ENCODE measurements around the gene PKNOX2.

The PKNOX2 gene

DNA sequence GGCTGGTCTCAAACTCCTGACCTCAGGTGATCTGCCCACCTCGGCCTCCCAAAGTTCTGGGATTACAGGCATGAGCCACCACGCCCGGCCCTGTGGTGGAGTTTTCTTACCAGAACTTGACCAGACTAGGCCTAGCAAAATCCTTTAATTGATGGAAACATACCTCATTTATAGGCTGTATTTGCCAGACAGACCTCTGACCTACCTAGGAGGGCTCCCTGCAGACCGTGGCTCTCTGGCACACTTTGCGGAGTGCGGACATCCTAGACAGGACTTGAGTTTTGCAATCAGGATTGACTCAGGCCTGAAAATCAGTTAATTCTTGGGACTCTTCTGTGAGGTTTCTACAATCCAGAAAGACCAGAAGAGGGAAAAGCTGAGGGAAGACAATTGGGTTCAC lies 278.4 kb downstream of the PKNOX2 start:
- TF ChIP-seq POLR2AphosphoS5 (IDR thresholded peaks at IDR 0.05; ENCODE audit: low read depth): no peak
- no peak for TF ChIP-seq CTCF (IDR thresholded peaks at IDR 0.05; ENCODE audit: insufficient read depth, low read length)
- no peak for TF ChIP-seq SPI1 (IDR thresholded peaks at IDR 0.05; ENCODE audit: borderline replicate concordance, low read depth)
- TF ChIP-seq, protein P1, sequence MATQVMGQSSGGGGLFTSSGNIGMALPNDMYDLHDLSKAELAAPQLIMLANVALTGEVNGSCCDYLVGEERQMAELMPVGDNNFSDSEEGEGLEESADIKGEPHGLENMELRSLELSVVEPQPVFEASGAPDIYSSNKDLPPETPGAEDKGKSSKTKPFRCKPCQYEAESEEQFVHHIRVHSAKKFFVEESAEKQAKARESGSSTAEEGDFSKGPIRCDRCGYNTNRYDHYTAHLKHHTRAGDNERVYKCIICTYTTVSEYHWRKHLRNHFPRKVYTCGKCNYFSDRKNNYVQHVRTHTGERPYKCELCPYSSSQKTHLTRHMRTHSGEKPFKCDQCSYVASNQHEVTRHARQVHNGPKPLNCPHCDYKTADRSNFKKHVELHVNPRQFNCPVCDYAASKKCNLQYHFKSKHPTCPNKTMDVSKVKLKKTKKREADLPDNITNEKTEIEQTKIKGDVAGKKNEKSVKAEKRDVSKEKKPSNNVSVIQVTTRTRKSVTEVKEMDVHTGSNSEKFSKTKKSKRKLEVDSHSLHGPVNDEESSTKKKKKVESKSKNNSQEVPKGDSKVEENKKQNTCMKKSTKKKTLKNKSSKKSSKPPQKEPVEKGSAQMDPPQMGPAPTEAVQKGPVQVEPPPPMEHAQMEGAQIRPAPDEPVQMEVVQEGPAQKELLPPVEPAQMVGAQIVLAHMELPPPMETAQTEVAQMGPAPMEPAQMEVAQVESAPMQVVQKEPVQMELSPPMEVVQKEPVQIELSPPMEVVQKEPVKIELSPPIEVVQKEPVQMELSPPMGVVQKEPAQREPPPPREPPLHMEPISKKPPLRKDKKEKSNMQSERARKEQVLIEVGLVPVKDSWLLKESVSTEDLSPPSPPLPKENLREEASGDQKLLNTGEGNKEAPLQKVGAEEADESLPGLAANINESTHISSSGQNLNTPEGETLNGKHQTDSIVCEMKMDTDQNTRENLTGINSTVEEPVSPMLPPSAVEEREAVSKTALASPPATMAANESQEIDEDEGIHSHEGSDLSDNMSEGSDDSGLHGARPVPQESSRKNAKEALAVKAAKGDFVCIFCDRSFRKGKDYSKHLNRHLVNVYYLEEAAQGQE (IDR thresholded peaks at IDR 0.05; ENCODE audit: insufficient replicate concordance, low read depth): no peak
- TF ChIP-seq GABPA (IDR thresholded peaks at IDR 0.05; ENCODE audit: low read depth): no peak
- Histone ChIP-seq H3K4me3 (replicated peaks; ENCODE audit: insufficient read depth, low read length) (no peak overlapping the region), H3K27ac (replicated peaks) (no peak overlapping the region), H3K27me3 (ENCODE audit: insufficient read depth, poor library complexity, severe bottlenecking) (peaks cover 3% of the 10 kb centered on the region)
- no peak for DNase-seq (ENCODE audit: low read depth in 1 of 2, low spot score in 1 of 2)

DNA sequence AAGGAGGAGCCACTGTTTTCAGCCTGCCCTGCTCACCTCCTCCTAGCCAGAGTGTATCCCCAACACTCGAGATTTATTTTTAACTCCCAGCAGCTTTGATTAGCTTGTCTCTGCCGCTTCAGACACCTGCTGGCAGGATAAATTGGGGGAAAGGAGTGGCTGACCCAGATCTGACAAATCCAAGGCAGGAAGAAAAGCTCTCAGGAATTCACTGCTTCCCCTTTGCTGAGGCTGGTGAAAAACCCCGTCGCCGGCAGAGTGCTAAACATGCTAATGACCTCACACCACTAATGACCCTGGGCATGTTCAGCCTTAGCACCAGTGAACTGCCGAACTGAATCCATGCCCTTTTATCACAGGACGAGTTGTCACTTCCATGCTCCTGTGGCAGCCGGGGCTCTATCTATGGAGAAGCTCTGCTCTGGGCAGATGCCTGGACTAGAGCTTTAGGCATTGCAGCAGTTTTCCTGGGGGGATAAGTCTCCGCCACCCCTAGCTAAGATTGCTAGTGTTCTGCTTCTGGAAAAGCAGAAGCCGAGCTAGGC lies 279.3 kb downstream of the PKNOX2 start:
- no peak for TF ChIP-seq CTCF (IDR thresholded peaks at IDR 0.05; ENCODE audit: insufficient read depth, low read length)
- no peak for TF ChIP-seq SPI1 (IDR thresholded peaks at IDR 0.05; ENCODE audit: borderline replicate concordance, low read depth)
- TF ChIP-seq GABPA (IDR thresholded peaks at IDR 0.05; ENCODE audit: low read depth): no peak
- TF ChIP-seq, protein P1 (IDR thresholded peaks at IDR 0.05; ENCODE audit: insufficient replicate concordance, low read depth): no peak
- no peak for TF ChIP-seq POLR2AphosphoS5 (IDR thresholded peaks at IDR 0.05; ENCODE audit: low read depth)
- Histone ChIP-seq H3K4me3 (replicated peaks; ENCODE audit: insufficient read depth, low read length) (no peak overlapping the region), H3K27me3 (ENCODE audit: insufficient read depth, poor library complexity, severe bottlenecking) (peaks cover 3% of the 10 kb centered on the region), H3K27ac (replicated peaks) (no peak overlapping the region)
- DNase-seq (ENCODE audit: low read depth in 1 of 2, low spot score in 1 of 2): no peak

DNA sequence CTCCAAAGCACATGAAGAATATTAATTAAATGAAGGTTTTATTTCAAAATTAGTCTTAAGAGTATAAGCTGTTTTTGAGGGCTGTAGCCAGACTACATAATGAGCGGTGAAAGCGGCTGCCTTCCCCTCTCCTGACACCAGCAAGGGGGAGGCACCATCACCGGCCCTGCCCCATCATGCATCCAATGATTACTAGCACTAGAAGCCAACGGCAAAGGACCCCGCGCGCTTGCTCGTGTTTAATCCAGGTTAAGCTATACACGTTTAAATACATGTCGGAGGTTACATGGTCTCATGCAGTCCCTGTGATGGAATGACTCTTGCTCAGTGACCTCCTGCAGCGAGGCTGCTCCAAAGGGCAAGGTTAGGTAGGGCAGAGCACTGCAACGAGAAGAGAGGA lies 281.2 kb downstream of the PKNOX2 start:
- Histone ChIP-seq H3K4me3 (replicated peaks; ENCODE audit: insufficient read depth, low read length) (no peak overlapping the region), H3K27ac (replicated peaks) (no peak overlapping the region), H3K27me3 (ENCODE audit: insufficient read depth, poor library complexity, severe bottlenecking) (peaks cover 3% of the 10 kb centered on the region)
- DNase-seq (ENCODE audit: low read depth in 1 of 2, low spot score in 1 of 2): no peak
- TF ChIP-seq SPI1 (IDR thresholded peaks at IDR 0.05; ENCODE audit: borderline replicate concordance, low read depth) (no peak), POLR2AphosphoS5 (IDR thresholded peaks at IDR 0.05; ENCODE audit: low read depth) (no peak), GABPA (IDR thresholded peaks at IDR 0.05; ENCODE audit: low read depth) (no peak), CTCF (IDR thresholded peaks at IDR 0.05; ENCODE audit: insufficient read depth, low read length) (no peak)
- TF ChIP-seq, protein P1 (IDR thresholded peaks at IDR 0.05; ENCODE audit: insufficient replicate concordance, low read depth): no peak
